ENCODE measurements around the gene AEN. TPM values are rescaled to one million over a fixed set of nuclear protein-coding genes. Genes with fewer than 3 reads are reported as not detected.

The AEN gene, protein sequence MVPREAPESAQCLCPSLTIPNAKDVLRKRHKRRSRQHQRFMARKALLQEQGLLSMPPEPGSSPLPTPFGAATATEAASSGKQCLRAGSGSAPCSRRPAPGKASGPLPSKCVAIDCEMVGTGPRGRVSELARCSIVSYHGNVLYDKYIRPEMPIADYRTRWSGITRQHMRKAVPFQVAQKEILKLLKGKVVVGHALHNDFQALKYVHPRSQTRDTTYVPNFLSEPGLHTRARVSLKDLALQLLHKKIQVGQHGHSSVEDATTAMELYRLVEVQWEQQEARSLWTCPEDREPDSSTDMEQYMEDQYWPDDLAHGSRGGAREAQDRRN
- 31.7 and 48.4 TPM in 2 replicates for total RNA-seq

GRCh38 chr15:88620995-88621772, at the start of gene AEN:
Gene AEN, plus strand, starts transcription at chr15:88621340. Its CDS starts 4,870 bp downstream, at chr15:88626210.
- no peaks in the 10 kb centered on the region for H3K27me3 ChIP-seq (ENCODE audit: control insufficient read depth, insufficient read depth, low read length)
- H3K4me3 ChIP-seq (ENCODE audit: low read depth, low read length): peak within 1 kb of the TSS; percentile 85
- peaks cover 8% of the 10 kb centered on the region for H3K36me3 ChIP-seq (ENCODE audit: control insufficient read depth, insufficient read depth, low read length)
- DNase-seq (ENCODE audit: low read depth) (peak; percentile 88), FAIRE-seq (no peak)
- TF ChIP-seq, protein P1, sequence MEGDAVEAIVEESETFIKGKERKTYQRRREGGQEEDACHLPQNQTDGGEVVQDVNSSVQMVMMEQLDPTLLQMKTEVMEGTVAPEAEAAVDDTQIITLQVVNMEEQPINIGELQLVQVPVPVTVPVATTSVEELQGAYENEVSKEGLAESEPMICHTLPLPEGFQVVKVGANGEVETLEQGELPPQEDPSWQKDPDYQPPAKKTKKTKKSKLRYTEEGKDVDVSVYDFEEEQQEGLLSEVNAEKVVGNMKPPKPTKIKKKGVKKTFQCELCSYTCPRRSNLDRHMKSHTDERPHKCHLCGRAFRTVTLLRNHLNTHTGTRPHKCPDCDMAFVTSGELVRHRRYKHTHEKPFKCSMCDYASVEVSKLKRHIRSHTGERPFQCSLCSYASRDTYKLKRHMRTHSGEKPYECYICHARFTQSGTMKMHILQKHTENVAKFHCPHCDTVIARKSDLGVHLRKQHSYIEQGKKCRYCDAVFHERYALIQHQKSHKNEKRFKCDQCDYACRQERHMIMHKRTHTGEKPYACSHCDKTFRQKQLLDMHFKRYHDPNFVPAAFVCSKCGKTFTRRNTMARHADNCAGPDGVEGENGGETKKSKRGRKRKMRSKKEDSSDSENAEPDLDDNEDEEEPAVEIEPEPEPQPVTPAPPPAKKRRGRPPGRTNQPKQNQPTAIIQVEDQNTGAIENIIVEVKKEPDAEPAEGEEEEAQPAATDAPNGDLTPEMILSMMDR (IDR thresholded peaks at IDR 0.05; ENCODE audit: insufficient read depth, low read length, severe bottlenecking): no peak

DNA sequence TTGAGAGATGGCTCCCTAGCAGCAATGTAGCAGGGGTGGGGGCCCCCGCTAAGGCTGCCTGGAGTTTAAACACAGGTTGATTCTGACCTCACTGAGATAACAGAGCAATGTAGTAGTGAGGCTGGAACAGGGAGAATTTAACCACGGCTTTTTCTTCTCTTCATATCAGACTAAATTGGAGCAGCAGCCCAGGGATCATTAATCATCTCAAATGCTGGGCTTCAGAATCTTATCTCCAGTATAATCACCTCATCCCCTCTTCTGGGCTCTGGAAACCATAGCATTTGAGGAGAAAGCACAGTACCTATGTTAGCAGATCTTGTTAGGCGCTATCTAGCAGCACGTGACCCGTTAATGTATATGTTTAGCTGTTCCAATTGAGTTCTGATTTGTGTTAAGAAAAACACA, 49.3 kb upstream of the AEN start:
- no peaks in the 10 kb centered on the region for H3K27me3 ChIP-seq (ENCODE audit: control insufficient read depth, insufficient read depth, low read length)
- no peaks in the 10 kb centered on the region for H3K36me3 ChIP-seq (ENCODE audit: control insufficient read depth, insufficient read depth, low read length)
- H3K4me3 ChIP-seq (ENCODE audit: low read depth, low read length): no peak overlapping the region
- no peak for DNase-seq (ENCODE audit: low read depth)
- TF ChIP-seq, protein P1 (IDR thresholded peaks at IDR 0.05; ENCODE audit: insufficient read depth, low read length, severe bottlenecking): no peak
- no peak for FAIRE-seq

- FAIRE-seq: no peak
- TF ChIP-seq, protein P1 (IDR thresholded peaks at IDR 0.05; ENCODE audit: insufficient read depth, low read length, severe bottlenecking): no peak
- Histone ChIP-seq H3K27me3 (ENCODE audit: control insufficient read depth, insufficient read depth, low read length) (no peaks in the 10 kb centered on the region), H3K36me3 (ENCODE audit: control insufficient read depth, insufficient read depth, low read length) (no peaks in the 10 kb centered on the region), H3K4me3 (ENCODE audit: low read depth, low read length) (no peak overlapping the region)
- no peak for DNase-seq (ENCODE audit: low read depth)
Observed at GRCh38 chr15:88574077-88574476, 47.1 kb upstream of the AEN start.

- Histone ChIP-seq H3K4me3 (ENCODE audit: low read depth, low read length) (no peak overlapping the region), H3K36me3 (ENCODE audit: control insufficient read depth, insufficient read depth, low read length) (no peaks in the 10 kb centered on the region), H3K27me3 (ENCODE audit: control insufficient read depth, insufficient read depth, low read length) (no peaks in the 10 kb centered on the region)
- TF ChIP-seq, protein P1 (IDR thresholded peaks at IDR 0.05; ENCODE audit: insufficient read depth, low read length, severe bottlenecking): no peak
- peak; percentile 32 for FAIRE-seq
- DNase-seq (ENCODE audit: low read depth): no peak
Observed at GRCh38 chr15:88574655-88575054, 46.5 kb upstream of the AEN start.

DNA sequence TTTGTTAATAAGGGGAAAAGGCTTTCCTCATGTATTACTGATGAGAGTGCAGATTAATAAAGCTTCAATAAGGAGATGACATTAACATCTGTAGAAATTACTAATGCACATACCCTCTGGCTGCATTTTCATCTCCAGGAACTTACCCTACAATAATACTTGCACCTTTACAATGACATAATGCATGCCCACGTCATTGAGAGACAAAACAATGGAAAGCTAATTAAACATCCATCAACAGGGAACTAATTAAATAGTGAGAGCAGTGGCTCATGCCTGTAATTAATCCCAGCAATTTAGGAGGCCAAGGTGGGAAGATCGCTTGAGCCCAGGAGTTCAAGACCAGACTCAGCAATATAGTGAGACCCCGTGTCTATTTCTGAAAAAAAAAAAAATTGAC, 41.8 kb upstream of the AEN start:
- no peak overlapping the region for H3K4me3 ChIP-seq (ENCODE audit: low read depth, low read length)
- DNase-seq (ENCODE audit: low read depth) (no peak), FAIRE-seq (no peak)
- no peaks in the 10 kb centered on the region for H3K27me3 ChIP-seq (ENCODE audit: control insufficient read depth, insufficient read depth, low read length)
- TF ChIP-seq, protein P1 (IDR thresholded peaks at IDR 0.05; ENCODE audit: insufficient read depth, low read length, severe bottlenecking): no peak
- no peaks in the 10 kb centered on the region for H3K36me3 ChIP-seq (ENCODE audit: control insufficient read depth, insufficient read depth, low read length)
